Midbrain (tissue), 1 donor: Measurements from ENCODE around the gene KIF2B.
"Not testable (repeated sequence)": the region's sequence is repeated elsewhere in the genome, so short reads cannot be mapped to it uniquely, and the experiment has no call there.

Source experiments
- DNase-seq: peaks from one replicate; lab custom pipeline; 2025; lab: John Stamatoyannopoulos, UW

Gene KIF2B, protein sequence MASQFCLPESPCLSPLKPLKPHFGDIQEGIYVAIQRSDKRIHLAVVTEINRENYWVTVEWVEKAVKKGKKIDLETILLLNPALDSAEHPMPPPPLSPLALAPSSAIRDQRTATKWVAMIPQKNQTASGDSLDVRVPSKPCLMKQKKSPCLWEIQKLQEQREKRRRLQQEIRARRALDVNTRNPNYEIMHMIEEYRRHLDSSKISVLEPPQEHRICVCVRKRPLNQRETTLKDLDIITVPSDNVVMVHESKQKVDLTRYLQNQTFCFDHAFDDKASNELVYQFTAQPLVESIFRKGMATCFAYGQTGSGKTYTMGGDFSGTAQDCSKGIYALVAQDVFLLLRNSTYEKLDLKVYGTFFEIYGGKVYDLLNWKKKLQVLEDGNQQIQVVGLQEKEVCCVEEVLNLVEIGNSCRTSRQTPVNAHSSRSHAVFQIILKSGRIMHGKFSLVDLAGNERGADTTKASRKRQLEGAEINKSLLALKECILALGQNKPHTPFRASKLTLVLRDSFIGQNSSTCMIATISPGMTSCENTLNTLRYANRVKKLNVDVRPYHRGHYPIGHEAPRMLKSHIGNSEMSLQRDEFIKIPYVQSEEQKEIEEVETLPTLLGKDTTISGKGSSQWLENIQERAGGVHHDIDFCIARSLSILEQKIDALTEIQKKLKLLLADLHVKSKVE

DNA sequence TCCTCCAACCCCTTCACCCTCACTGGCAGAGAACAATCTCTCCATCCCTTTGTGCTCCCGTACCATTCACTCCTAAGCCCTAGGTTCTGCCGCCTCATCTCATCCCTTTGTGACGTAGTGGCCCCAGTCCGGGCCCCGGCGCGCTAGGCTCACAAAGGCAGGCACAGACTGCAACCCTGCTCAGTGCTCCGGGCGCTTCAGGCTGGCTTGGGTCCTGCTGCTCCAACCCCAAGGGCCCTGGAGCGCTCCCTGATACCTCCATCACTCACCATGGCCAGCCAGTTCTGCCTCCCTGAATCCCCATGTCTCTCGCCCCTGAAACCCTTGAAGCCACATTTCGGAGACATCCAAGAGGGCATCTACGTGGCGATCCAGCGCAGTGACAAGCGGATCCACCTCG is at the start of gene KIF2B:
TSS of gene KIF2B (plus strand) at position 164 of the 400 bp plus-strand sequence. CDS start at position 271, 107 bp downstream.
- DNase-seq, result no peak

GRCh38 chr17:53780320-53780719 is 42.4 kb upstream of the KIF2B start:
- no peak for DNase-seq

DNA sequence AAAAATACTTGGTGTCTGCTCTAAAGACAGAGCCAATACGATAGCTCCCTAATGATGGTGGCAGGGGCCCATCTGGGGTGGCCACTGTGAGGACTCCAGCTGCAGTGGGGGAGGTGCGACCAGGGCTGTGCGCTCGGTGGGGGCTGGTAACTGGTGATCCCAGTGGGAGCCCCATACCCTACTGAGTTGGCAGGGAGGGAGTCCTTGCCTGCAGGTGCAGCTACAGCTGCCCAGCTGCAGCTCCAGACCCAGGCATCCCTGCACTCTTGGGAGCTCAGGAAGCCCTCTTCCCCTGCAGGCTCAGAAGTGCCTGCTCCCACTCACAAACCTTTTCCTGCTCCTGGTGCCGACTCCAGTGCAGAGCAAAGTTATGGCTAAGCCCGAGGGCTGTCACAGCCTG is 31.2 kb upstream of the KIF2B start:
- no peak for DNase-seq

DNA sequence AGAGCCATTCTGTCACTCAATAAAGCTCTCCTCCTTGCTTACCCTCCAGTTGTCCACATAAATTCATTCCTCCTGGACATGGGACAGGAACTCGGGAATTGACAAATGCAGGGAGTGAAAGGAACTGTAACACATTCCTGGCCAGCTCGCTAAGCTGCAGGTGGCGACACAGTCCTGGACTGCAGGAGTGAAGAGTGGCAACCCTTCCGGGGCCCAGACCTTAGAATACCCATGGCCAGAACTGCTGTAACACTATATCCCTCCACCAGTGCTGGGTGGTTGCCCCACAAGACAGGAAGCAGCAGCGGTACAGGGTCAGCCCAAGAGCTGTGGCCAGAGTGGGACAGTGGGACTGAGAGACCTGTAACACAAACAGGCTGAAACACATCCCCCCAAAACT is 30.3 kb upstream of the KIF2B start:
- no peak for DNase-seq

DNA sequence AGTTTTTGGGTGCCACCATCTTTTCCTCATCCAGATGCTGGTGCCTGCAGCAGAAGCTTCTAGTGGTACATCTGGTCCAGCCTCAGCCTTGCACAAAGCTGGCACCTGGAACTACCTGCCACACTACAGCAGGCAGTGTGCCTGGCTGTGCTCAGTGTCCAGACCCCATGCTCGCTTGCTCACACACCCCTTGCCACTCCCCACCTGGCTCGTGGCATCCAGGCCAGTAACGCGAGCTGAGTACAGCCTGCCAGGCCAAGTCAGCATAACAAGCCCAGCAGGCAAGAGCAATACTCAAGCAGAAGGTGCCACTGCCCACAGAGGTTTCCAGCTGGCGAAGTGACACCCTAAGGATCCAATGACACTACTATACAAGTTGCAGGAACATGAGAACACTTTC is 29.7 kb upstream of the KIF2B start:
- no peak for DNase-seq

DNA sequence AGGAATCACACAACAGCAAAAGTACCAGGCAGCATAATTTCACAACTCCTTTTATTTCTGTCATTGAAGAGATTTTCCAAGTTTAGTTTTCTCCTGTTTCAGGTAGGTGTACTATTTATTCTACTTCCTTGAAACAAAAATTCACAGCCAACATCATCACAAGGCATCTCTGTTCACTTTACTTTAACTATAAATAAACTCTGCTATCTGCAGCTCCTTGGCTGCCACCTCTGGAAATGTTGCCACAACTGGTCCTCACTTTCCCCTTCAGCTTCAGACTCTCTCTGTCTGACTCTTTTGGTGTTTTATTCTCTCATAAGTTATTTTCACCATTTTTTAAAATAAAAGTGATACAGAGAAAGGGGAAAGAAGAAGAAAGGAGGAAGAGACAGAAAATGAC is 27.9 kb upstream of the KIF2B start:
- DNase-seq, result no peak

DNA sequence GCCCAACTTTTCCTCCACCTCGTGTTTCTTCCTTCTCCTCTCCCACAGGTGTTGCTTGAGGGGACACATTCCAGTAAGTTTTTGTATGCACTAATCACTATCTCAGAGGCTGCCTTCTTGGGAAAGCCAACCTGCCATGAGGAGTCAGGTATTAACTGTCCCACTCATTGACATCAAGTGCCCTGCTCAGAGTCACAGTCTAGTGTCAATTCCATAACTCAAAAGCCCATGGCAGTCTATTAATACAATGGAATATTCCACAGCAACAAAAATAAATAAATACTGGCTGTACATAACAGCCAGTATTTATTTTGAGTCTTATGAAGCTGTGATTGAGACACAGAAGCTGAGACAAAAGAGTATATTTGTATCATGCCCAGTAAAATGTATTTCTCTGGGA is 26.1 kb upstream of the KIF2B start:
- DNase-seq, result no peak

DNA sequence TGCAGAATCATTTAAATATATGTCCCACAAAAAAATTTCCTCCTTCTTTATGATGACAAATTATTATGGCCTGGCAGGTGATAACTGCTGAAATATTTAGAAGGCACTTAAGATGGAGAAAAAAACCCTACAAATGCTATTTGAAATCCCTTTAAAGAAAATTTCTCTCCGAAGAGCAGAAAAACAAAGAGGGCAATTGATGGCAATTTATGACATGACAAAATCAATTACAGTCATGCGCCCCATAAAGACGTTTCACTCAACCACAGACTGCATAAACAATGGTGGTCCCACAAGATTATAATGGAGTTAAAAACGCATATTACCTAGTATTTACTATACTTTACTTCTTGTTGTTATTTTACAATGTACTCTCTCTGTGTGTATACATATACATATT is 25.2 kb upstream of the KIF2B start:
- DNase-seq, result no peak

- DNase-seq, result no peak
Measured at GRCh38 chr17:53804437-53804836, 18.3 kb upstream of the KIF2B start.

GRCh38 chr17:53806473-53806872 is 16.3 kb upstream of the KIF2B start:
- no peak for DNase-seq

- DNase-seq, result no peak
Measured at GRCh38 chr17:53807286-53807685, 15.4 kb upstream of the KIF2B start.

- no peak for DNase-seq
Measured at GRCh38 chr17:53818271-53818670, 4.5 kb upstream of the KIF2B start.

DNA sequence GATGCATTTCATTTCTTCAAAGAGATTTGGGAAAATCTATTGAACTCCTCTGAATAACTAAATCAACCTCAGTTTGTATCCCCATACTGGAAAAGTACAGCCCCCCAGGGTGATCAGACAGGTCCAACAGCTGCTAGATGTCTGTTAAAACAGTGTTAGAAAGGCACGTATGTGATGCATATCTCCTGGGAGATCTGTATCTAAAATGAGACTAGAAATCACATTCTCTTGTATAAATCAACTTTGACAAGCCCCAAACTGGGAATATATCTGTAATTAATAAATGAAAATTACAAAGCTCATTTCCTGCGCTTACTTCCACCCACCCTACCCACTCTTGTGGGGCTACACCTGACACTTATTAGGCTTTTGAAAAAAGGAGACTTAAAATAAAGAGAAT is 3.8 kb upstream of the KIF2B start:
- DNase-seq, result no peak

GRCh38 chr17:53819956-53820355 is 2.8 kb upstream of the KIF2B start:
- DNase-seq, result no peak

DNA sequence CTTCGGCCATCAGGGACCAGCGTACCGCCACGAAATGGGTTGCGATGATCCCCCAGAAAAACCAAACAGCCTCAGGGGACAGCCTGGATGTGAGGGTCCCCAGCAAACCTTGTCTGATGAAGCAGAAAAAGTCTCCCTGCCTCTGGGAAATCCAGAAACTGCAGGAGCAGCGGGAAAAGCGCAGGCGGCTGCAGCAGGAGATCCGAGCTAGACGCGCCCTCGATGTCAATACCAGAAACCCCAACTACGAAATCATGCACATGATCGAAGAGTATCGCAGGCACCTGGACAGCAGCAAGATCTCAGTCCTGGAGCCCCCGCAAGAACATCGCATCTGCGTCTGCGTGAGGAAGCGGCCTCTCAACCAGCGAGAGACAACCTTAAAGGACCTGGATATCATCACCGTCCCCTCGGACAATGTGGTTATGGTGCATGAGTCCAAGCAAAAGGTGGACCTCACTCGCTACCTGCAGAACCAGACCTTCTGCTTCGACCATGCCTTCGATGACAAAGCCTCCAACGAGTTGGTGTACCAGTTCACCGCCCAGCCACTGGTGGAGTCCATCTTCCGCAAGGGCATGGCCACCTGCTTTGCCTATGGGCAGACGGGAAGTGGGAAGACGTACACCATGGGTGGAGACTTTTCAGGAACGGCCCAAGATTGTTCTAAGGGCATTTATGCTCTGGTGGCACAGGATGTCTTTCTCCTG is 769 bp downstream of the KIF2B start:
- DNase-seq, result no peak

DNA sequence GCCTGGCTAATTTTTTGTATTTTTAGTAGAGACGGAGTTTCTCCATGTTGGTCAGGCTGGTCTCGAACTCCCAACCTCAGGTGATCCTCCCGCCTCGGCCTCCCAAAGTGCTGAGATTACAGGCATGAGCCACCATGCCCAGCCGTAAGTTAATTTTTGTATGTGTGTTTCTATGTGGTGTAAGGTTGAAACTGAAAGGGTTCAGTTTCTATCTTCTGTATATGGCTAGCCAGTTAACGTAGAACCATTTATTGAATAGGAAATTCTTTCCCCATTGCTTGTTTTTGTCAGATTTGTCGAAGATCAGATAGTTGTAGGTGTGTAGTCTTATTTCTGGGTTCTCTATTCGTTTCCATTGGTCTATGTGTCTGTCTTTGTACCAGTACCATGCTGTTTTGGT is 12.0 kb downstream of the KIF2B start:
- DNase-seq, result not testable (repeated sequence)

DNA sequence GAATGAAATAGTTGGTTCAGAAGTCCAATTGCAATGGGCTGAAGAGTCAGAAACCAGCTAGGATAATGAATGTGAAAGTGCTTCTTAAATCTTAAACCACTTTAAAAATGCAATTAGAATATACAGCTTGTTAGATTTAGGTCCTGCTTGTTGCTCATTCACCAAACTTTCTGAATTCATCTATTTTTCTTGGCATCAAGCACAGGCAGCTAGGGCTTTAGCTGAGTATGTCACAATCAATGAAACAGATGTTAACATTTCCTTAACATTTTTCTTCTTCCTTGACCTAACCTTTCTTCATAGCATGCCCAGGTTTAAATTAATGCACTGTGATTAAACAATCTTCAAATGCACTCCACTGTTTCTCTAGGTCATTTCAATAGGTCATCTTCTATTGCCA is 14.4 kb downstream of the KIF2B start:
- DNase-seq, result no peak

DNA sequence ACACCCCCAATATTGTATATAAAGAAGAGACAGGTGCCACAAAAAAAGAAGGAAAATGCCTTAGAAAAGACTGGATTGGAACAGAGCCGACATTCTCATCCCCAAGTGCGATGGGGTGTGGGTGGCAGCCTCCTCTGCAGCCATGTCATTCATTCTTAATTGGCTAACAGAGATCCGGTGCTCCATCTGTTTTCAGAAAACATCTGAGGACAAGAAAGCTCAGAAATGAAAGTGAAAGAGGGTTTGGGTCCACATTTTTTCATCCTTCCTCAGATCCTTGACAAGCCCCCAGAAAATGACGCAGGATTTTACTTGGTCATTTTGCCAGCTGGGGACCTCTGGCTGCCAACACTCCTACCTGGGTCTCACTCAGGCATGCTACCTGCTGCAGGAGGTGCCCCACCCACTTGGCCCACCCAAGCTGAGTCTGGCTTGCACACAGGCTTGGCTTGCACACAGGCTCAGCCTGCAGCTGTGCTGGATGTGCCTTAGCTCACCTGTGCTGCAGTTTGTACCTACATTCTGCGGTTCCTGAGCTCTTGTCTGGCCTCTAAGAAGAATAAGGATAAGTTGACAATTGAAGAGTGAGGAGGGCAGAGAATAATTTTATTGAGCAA is 21.9 kb downstream of the KIF2B start:
- DNase-seq, result no peak

DNA sequence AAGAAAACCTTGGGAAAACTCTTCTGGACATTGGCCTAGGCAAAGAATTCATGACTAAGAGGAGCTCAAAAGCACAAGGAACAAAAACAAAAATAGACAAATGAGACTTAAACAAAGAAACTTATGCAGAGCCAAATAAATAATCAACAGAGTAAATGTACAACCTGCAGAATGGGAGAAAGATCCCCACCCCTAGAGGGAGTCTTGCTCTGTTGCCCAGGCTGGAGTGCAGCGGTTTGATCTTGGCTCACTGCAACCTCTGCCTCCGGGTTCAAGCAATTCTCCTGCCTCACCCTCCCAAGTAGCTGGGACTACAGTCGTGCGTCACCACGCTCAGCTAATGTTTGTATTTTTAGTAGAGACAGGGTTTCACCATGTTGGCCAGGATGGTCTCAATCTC is 48.4 kb downstream of the KIF2B start:
- DNase-seq, result not testable (repeated sequence)
